Mesenteric fat pad (tissue), 1 donor: ENCODE data around the gene CWC15. TPM values are rescaled to one million over a fixed set of nuclear protein-coding genes. Genes with fewer than 3 reads are reported as not detected.
"Not testable (repeated sequence)": the region's sequence is repeated elsewhere in the genome, so short reads cannot be mapped to it uniquely, and the experiment has no call there.

Experiments used
- DNase-seq: peaks from one replicate; pipeline ENCODE4 v3.0.0-alpha.2; 2020; ENCODE audit warnings: low spot score
- total RNA-seq: library from RNA; stranded (reverse); fragmentation: NEBNext Ultra II Directional; extraction: Animal tissue kit (Norgen Biotek cat#: 25700); gene quantifications from one replicate; pipeline ENCODE4 v1.2.1, GENCODE V29; 2021
- donor health status: DM: yes; HTN: yes; CAD: no.

Gene CWC15
- total RNA-seq, 1 donor from 2014 or later = 70.8 TPM

GRCh38 chr11:94956963-94957362, 16.4 kb downstream of the CWC15 start:
- no peak for DNase-seq

DNA sequence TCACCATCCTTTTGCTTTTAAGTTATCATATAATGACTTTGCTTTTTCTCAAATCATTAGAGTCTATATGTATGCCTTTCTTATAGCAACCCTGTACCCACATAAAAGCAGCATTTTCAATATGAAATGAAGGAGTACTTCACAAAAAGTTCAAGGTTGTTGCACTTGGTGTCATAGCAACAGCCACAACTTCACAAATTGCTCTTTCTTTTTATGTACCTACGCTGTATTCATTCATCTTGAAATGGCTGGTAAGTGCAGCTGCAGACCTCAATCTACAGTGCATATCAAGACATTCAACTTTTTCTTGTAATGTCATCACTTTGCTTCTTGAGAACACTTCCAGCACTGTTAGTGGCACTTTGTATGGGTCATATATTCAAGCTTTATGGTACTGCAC, 18.6 kb downstream of the CWC15 start:
- no peak for DNase-seq

GRCh38 chr11:94948070-94948617, 25.2 kb downstream of the CWC15 start:
- DNase-seq = no peak

DNA sequence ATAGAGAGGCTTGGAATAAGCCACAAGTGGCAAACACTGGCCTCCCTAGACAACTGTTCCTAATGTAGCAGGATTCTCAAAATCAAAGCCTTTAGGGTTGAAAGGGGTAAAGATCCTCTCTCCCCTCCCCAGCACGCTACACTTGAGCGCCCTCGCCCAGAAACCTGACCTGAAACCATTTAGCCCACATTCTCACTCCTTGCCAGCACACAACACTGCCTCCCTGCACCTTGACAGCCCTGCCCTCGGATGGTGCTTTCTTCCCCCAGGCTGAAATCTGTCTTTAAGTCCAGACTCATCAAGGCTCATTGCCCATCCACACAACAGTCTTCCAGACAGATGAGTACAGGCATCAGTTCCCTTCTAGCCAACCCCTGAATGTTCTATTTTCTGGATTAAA, 26.5 kb downstream of the CWC15 start:
- no peak for DNase-seq

DNA sequence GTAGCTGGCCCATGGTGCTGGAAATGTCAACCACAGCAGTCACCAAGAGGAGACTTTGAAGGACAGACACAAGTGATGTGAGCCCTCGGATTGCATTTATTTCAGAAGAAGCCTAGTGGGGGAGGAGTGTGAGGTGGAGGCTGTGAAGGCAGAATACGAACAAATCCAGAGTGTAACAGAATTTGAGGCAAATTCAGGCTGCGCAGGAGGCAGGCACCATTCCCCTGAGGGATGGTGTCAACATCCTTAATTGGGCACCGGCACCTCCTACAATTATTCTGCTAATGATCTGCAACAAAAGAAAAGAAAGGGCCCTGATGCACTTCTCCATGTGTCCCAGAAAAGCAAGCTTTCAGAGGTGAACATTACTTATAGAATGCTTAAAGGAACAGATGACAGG, 32.2 kb downstream of the CWC15 start:
- DNase-seq = no peak

- no peak for DNase-seq
These were observed 34.0 kb downstream of the CWC15 start for GRCh38 chr11:94939346-94939745.

- DNase-seq = no peak
These were observed 35.0 kb downstream of the CWC15 start for GRCh38 chr11:94938095-94939055.

DNA sequence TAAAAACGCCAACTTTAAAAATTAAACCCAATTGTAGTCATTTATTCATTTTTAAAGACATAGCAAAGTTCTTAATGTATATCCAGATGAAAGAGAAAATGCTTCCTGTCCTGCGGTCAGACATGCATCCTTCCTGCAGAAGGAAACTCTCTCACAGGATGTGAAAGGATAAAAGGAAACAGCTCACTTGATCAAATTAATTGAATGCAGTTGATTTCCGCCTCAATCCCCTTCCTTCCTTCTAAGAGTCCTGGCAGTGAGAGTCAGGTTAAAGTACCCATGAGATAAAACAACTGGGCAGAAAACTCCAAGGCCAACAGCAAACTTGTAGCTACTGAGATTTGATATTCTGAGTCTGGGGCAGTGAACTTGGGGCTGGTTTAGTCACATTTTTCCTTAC, 38.5 kb downstream of the CWC15 start:
- DNase-seq = no peak

- DNase-seq = no peak
These were observed 39.0 kb downstream of the CWC15 start for GRCh38 chr11:94934362-94934761.

GRCh38 chr11:94933223-94934130, 39.9 kb downstream of the CWC15 start:
- no peak for DNase-seq

DNA sequence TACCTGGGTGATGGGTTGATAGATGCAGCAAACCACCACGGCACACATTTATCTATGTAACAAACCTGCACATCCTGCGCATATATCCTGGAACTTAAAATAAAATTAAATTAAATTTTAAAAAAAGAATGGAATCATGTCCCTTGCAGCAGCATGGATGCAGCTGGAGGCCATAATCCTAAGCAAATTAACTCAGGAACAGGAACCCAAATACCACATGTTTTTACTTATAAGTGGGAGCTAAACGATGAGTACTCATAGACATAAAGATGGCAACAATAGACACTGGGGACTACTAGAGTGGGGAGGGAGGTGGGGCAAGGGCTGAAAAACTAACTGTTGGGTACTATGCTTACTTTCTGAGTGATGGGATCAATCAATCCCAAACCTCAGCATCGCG, 40.9 kb downstream of the CWC15 start:
- DNase-seq = no peak

GRCh38 chr11:94932072-94932471, 41.3 kb downstream of the CWC15 start:
- DNase-seq = not testable (repeated sequence)

DNA sequence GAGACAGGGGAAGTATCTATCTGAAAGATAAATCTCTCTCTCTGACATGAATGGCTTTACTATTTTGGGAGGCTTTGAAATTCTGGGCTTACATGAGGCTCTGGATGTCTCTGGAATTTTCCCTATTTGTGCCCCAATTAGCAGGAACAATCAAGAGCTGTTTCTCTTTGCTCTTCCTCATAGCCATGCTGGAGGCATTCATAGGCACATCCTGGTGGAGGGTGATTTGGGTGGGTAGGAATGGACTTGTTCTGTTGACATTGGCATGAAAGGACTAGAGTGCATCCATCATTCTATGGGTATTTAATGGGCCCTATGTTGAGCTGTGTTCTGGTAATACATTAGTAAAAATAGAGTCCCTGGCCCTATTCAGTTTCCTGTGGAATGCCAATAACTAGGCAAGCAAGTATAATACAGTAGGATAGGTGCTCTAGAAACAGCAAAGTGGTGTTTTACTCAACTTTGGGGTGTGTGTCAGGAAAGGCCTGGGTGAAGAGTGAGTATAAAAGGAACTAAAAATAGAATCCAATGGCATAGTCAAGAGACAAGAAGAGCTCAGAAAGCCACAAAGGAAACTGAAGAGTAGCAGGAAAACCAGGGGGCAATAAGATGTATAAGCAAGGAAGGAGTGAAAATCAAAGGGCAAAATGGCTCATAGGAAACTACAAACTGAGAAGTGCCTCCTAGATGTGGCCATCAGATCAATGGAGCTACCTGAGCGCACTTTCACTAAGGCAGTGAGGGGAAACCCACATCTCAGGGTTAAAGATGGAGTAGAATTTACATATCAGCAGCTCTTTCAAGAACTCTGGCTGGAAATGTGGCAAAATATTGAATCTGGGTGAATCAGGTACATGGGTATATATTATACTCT, 45.0 kb downstream of the CWC15 start:
- DNase-seq = no peak

DNA sequence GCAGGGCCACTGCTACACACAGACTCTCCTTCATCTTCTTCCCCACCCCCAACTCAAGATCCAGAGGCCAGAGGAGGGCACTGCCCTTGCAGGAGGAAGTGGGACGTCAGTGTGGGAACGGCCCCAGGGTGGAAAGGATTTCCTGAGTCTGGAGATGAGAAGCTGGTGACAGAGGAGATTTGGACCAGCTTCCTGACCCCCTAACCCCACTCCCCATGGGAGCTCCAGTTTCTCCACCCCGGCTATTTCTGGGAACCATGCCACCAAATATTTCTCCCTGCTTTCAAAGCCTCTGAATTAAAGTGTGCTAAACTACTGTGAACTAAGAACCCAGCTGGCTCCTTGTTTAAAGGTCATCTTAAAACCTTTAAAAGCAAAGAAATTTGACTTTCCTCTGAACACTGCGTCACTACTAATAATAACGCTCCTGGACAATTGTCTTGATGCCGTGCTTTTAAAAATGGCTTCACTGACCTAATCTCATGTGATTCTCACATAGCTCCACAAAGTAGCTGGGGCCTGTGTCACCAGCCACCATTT, 46.6 kb downstream of the CWC15 start:
- DNase-seq = no peak

DNA sequence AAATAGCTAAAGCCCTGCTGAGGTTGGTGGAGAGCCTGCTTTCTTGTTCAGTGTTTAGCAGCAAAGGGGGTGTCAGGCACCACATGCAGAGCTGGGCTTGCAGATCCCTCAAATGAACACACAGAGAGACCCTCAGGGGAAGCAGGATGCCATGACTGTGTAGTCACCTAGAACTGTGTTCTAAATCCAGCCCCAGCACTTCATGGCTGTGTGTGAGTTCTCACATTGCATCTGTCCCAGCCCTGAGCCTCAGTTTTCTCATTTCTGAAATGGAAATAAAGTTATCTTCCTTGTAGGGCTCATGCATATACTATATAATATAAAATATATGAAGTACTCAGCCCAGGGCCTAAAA, 47.1 kb downstream of the CWC15 start:
- DNase-seq = no peak

GRCh38 chr11:94925422-94926270, 47.7 kb downstream of the CWC15 start:
- DNase-seq = no peak

DNA sequence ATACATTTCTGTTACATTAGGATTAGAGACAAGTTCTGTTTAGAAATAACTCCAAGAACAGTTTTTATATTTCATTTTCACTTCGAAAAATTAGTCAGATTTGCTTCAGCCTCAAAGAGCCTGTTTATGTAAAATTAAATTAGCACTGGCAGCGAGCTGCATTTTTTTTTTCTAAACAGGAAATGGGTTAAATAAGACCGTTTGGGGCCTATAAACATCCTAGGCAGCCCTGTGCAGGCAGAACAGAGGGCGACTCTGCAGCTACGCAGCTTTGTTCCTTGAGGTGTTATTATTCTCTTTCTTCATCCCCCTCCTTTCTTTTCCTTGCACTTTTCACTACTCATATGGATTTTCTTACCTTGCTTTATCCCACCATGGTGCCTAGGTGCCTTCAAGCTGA, 48.7 kb downstream of the CWC15 start:
- no peak for DNase-seq

DNA sequence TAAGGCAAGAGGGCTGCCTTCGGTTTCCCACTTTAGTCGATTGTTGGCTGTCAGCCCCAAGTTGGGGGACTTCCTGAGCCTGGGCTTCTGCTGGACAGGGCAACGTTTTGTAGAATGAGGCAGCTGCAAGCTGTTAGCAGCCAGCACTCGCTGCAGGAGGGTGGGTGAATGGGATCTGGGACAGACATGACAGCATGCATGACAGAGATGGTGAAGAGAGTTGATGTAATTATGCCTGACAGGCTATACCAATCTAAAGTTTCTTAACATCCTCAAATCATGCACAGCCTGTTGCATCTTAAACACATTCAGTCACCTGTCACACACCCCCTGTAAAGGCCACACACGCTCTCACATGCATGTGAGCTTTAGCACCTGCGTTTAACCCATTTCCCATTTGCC, 49.2 kb downstream of the CWC15 start:
- no peak for DNase-seq

- DNase-seq = no peak
These were observed 50.4 kb downstream of the CWC15 start for GRCh38 chr11:94923004-94923334.
